Loucy (cell line): ENCODE results near the gene DNAH9.

Experiments used
- H2AFZ ChIP-seq: fragments of 200-600 bp; sonication (generic); 2 replicates; pipeline ENCODE4 v1.6.0; 2016; ENCODE audit warnings: antibody characterized with exemption, mild to moderate bottlenecking, low read length, moderate library complexity
- H3F3A ChIP-seq: fragments of 200-600 bp; 2 replicates; pipeline ENCODE4 v1.6.0; 2016; ENCODE audit warnings: antibody characterized with exemption, low read depth, mild to moderate bottlenecking
- H3K27me3 ChIP-seq: fragments of 200-600 bp; sonication (generic); 2 replicates; pipeline ENCODE4 v1.6.1; 2014; ENCODE audit warnings: low read length, mild to moderate bottlenecking; ENCODE audit not compliant: insufficient read depth, poor library complexity, severe bottlenecking
- H3K36me3 ChIP-seq: fragments of 200-600 bp; sonication (generic); 2 replicates; pipeline ENCODE4 v1.6.1; 2016; ENCODE audit warnings: low read length; ENCODE audit not compliant: insufficient read depth
- H3K4me1 ChIP-seq: fragments of 200-600 bp; sonication (generic); 2 replicates; pipeline ENCODE4 v1.5.1; 2014; ENCODE audit warnings: low read length, mild to moderate bottlenecking; ENCODE audit not compliant: insufficient read depth, poor library complexity, severe bottlenecking
- H3K4me2 ChIP-seq: fragments of 200-600 bp; sonication (generic); 2 replicates; pipeline ENCODE4 v1.6.0; 2014; ENCODE audit warnings: antibody characterized with exemption, low read length, low read depth, mild to moderate bottlenecking; ENCODE audit not compliant: poor library complexity, severe bottlenecking
- H3K4me3 ChIP-seq: fragments of 200-600 bp; sonication (generic); 2 replicates; pipeline ENCODE4 v1.5.1; 2014; ENCODE audit warnings: low read length, mild to moderate bottlenecking, mixed read lengths; ENCODE audit not compliant: poor library complexity, severe bottlenecking
- H3K79me2 ChIP-seq: fragments of 200-600 bp; sonication (generic); 2 replicates; pipeline ENCODE4 v1.6.1; 2014; ENCODE audit warnings: low read length; ENCODE audit not compliant: insufficient read depth
- H3K9ac ChIP-seq: fragments of 200-600 bp; sonication (generic); 2 replicates; pipeline ENCODE4 v1.6.0; 2014; ENCODE audit warnings: mild to moderate bottlenecking, low read depth, low read length, moderate library complexity; ENCODE audit not compliant: poor library complexity, severe bottlenecking
- H3K9me2 ChIP-seq: fragments of 200-600 bp; sonication (generic); replicated peaks from 2 replicates; pipeline ENCODE4 v1.6.1; 2016; ENCODE audit warnings: low read depth, low read length, mixed read lengths
- H3K9me3 ChIP-seq: fragments of 200-600 bp; sonication (generic); 2 replicates; pipeline ENCODE4 v1.6.1; 2014; ENCODE audit warnings: mild to moderate bottlenecking, antibody characterized with exemption, low read length, low read depth; ENCODE audit not compliant: insufficient read depth
- H4K20me1 ChIP-seq: fragments of 200-600 bp; sonication (generic); 2 replicates; pipeline ENCODE4 v1.6.0; 2014; ENCODE audit warnings: antibody characterized with exemption, low read length, mild to moderate bottlenecking; ENCODE audit not compliant: insufficient read depth, poor library complexity, severe bottlenecking
- EZH2phosphoT487 ChIP-seq: fragments of 200-600 bp; IDR thresholded peaks from 2 replicates; pipeline ENCODE4 v1.6.1; 2018; ENCODE audit warnings: antibody characterized with exemption, mild to moderate bottlenecking, moderate library complexity, borderline replicate concordance
- TF ChIP-seq, protein P1 (sequence below): fragments of 200-600 bp; sonication (generic); conservative IDR thresholded peaks from 2 replicates; pipeline ENCODE4 v1.5.1; 2014; ENCODE audit warnings: mild to moderate bottlenecking, antibody characterized with exemption, low read length

DNAH9 gene

DNA sequence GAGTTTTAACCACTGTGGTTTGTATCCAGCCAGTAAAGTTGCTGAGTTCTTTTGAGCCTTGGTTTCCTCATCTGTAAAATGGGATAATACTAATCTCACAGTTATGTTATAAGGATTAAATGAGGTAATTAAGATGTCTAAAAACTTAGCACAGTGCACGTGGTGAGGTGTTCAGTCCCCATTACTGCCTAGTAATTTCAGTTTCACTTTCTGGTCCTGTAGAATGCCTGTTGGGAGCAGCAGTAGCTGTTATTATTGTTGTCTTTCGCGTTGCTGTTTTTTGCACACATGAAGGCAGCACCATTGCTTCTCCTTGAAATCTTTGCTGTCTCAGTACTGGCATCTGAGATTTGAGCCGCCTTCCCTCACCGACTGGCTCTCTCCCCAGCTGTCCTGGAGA lies 182.4 kb downstream of the DNAH9 start:
- no peaks in the 10 kb centered on the region for H3K27me3 ChIP-seq
- H3K79me2 ChIP-seq, result no peaks in the 10 kb centered on the region
- H3F3A ChIP-seq, result no peaks in the 10 kb centered on the region
- no peaks in the 10 kb centered on the region for H3K36me3 ChIP-seq
- H3K9me3 ChIP-seq, result peaks cover 11% of the 10 kb centered on the region; the same call in 1 of the 2 replicates
- TF ChIP-seq EZH2phosphoT487, result no peak
- TF ChIP-seq, protein P1, sequence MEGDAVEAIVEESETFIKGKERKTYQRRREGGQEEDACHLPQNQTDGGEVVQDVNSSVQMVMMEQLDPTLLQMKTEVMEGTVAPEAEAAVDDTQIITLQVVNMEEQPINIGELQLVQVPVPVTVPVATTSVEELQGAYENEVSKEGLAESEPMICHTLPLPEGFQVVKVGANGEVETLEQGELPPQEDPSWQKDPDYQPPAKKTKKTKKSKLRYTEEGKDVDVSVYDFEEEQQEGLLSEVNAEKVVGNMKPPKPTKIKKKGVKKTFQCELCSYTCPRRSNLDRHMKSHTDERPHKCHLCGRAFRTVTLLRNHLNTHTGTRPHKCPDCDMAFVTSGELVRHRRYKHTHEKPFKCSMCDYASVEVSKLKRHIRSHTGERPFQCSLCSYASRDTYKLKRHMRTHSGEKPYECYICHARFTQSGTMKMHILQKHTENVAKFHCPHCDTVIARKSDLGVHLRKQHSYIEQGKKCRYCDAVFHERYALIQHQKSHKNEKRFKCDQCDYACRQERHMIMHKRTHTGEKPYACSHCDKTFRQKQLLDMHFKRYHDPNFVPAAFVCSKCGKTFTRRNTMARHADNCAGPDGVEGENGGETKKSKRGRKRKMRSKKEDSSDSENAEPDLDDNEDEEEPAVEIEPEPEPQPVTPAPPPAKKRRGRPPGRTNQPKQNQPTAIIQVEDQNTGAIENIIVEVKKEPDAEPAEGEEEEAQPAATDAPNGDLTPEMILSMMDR, result no peak
- H3K9ac ChIP-seq, result no peak overlapping the region
- H2AFZ ChIP-seq, result no peak overlapping the region
- H3K4me1 ChIP-seq, result no peaks in the 10 kb centered on the region
- no peaks in the 10 kb centered on the region for H3K9me2 ChIP-seq
- H3K4me2 ChIP-seq, result no peak overlapping the region
- H4K20me1 ChIP-seq, result no peaks in the 10 kb centered on the region
- H3K4me3 ChIP-seq, result no peak overlapping the region

DNA sequence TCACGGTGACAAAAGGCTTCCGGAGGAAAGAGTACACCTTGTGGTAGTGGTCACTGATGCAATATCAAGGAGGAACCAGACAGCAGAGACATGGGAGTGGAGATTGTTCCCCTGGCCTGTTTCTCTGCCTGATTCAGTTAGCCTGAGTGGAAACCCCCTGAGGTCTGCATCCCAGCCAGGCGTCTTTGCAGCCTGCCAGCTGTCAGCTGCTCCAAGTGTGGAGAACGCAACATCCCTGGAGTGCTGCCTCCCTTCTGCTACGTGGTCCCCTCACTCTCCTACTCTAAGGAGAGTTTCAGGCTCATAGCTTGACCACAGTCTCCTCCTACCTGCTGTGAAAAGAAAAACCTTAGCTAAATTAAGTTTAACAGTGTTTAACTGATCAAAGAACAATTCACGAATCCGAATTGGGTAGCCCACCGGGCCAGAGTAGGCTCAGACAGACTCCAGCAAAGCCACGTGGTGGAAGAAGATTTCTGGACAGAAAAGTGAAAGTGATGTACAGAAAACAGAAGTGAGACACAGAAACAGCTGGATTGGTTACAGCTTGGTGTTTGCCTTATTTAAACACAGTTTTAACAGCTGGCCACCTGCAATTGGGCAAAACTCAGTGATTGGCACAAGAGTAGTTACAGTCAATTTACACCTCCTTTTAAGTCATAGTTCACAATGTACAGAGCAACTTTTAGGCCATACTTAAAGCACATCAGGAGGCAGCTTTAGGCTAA lies 188.6 kb downstream of the DNAH9 start:
- H3K4me3 ChIP-seq, result no peak overlapping the region
- H3K27me3 ChIP-seq, result no peaks in the 10 kb centered on the region
- no peaks in the 10 kb centered on the region for H4K20me1 ChIP-seq
- no peaks in the 10 kb centered on the region for H3F3A ChIP-seq
- H3K4me1 ChIP-seq, result no peaks in the 10 kb centered on the region
- H3K36me3 ChIP-seq, result no peaks in the 10 kb centered on the region
- H3K79me2 ChIP-seq, result no peaks in the 10 kb centered on the region
- H3K9me3 ChIP-seq, result peaks cover 11% of the 10 kb centered on the region; the same call in 1 of the 2 replicates
- H3K9ac ChIP-seq, result no peak overlapping the region
- H3K9me2 ChIP-seq, result no peaks in the 10 kb centered on the region
- TF ChIP-seq EZH2phosphoT487, result no peak
- TF ChIP-seq, protein P1, result no peak
- no peak overlapping the region for H2AFZ ChIP-seq
- no peak overlapping the region for H3K4me2 ChIP-seq

DNA sequence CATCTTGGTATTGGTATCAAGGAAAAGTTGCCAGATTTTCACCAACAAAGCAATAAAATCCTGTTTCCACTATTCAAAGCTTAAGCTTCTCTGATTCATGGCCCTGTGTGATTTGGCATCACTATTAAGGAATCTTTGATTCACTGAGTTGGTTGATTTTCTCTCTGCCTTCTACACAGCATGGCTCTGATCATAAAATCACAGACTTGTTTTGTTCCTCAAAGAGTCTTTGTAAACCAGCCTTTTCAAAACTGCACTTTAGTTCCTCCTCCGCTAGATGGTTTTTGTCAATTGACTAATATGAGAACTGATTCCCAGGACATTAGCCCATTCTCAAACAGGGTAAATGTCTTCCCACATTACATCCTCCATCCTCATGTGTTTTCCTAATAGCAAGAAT lies 197.6 kb downstream of the DNAH9 start:
- Histone ChIP-seq H3K9me3 (peaks cover 19% of the 10 kb centered on the region; the same call in 1 of the 2 replicates), H3F3A (no peaks in the 10 kb centered on the region), H3K79me2 (no peaks in the 10 kb centered on the region), H3K36me3 (no peaks in the 10 kb centered on the region), H3K4me1 (no peaks in the 10 kb centered on the region), H3K4me3 (no peak overlapping the region), H3K9ac (no peak overlapping the region), H3K4me2 (no peak overlapping the region), H2AFZ (no peak overlapping the region), H4K20me1 (no peaks in the 10 kb centered on the region), H3K9me2 (no peaks in the 10 kb centered on the region), H3K27me3 (no peaks in the 10 kb centered on the region)
- TF ChIP-seq EZH2phosphoT487, result no peak
- TF ChIP-seq, protein P1, result no peak
